NCI-H146 treated with DMSO at 0.1 percent for 48 hours (cell line): ENCODE measurements around the gene GPR179.

Experiments
- DNase-seq: peaks from one replicate; lab custom pipeline; 2025; ENCODE audit not compliant: unreplicated experiment; lab: John Stamatoyannopoulos, UW

GPR179 gene

GRCh38 chr17:38343608-38344419 lies at the start of gene GPR179:
GPR179 (minus strand) TSS chr17:38343956; CDS start chr17:38343789, 167 bp downstream.
- no peak for DNase-seq

GRCh38 chr17:38379448-38379847 lies 35.7 kb upstream of the GPR179 start:
- no peak for DNase-seq

GRCh38 chr17:38369124-38369886 lies 25.5 kb upstream of the GPR179 start:
- DNase-seq, result no peak

DNA sequence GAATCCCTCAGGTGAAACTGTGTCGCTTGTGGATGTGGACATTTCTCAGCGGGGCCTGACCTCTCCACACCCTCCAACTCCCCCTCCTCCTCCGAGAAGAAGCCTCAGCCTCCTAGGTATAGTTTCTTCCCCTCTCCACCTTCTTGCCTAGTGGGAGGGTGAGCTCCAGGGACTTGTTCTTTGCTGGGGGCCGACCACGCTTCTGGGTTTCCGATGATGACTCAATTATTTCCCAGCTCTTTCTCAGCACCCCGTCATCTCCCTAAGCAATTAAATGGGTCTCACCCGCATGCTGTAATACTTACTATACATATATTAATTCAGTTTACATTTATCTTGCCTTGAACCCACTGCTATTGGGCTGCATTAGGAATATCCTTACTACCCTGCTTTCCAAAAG lies 21.0 kb upstream of the GPR179 start:
- DNase-seq, result no peak

DNA sequence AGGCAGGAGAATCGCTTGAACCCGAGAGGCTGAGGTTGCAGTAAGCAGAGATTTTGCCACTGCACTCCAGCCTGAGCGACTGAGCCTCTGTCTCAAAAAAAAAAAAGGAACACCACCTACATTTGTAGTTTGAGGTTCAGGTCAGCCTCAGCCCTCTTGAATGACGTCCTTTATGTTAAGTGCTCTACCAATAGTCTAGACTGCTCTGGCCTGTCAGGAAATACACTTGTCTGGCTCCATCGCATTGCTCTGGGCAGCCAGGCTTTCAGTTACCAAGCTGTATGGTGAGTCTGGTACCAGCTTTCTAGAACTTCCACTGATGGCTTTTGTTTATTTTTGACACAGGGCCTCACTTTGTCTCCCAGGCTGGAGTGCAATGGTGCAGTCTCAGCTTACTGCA lies 19.3 kb upstream of the GPR179 start:
- DNase-seq, result no peak

DNA sequence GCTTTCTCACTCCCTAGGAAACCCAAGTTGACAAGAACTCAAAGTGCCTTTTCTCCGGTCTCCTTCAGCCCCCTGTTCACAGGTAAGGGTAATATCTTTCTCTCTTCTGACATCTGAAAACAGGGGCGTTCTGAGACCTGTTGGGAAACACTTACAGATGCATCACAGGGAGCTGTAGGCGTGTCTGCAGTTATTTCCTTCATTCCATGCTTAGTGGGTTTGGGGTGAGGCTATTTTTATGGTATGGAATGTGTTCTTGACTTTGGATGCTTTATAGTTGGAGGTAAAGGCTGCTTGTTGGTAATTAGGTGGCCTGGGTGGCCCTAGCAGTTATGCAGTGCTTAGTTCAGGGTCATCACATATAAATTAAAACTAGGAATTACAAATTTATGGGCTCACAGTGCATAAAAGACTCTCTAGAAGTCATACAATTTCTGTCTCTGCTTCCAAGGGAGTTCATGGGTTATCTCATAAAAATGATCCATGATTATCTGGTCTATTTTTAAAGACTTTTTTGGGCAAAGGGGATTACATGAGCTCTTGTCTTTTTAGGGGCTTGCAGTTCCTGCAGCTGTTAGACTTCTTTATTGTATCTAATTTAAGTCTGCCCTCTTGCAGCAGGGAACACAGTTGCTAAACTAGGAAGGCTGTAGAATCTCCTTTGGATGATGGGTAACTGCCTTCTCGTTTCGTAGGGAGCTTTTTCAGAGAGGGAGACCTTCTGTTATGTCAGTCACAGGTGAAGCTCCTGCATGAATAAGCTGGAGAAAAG lies 18.1 kb upstream of the GPR179 start:
- DNase-seq, result no peak

DNA sequence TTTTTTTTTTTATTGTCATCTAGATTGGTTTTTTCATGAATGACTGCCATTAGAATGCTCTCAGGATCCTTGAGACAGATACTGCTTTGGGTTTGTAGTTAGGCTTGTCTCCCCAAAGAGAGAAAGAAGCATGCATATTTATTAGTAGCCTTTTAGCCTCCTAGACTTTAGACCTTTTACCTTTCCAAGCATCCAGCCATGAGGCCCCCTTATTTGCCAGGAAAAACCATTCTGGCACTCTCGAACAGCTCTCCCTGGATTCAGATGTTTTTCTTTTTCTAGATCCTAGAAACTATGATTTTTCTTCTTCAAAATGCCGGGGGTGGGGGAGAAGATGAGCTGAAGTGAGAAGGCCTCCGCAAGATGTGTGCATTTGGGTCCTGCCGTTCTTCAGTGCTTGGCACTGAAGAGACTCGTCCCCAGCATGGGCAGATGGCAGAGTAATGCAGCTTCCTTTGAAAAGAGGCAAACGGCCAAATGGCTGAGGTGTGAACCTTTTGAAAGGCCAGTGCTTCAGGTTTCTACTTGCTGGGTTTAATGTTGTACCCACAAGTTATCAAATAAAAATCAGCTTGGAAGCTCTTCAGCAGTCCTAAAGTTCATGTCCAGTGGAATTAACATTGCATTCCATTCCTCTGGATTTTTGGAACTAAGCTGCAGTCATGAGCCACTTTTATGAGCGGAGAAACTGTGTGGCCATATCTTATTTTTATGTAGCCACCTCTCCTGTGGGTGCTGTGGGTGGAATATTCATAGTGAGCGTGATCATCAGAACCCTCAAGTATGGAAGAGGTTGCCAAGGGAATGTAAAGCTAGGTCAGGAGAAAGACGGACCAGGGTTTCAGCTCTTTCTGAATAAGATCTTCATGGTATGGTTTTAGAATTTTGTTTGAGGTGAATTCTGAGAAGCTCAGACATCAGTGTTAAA lies 15.1 kb upstream of the GPR179 start:
- no peak for DNase-seq

- DNase-seq, result no peak
Observed at GRCh38 chr17:38357486-38358123, 13.8 kb upstream of the GPR179 start.

- DNase-seq, result peak; percentile 11
Observed at GRCh38 chr17:38355251-38355650, 11.5 kb upstream of the GPR179 start.

- DNase-seq, result no peak
Observed at GRCh38 chr17:38354466-38354865, 10.7 kb upstream of the GPR179 start.

DNA sequence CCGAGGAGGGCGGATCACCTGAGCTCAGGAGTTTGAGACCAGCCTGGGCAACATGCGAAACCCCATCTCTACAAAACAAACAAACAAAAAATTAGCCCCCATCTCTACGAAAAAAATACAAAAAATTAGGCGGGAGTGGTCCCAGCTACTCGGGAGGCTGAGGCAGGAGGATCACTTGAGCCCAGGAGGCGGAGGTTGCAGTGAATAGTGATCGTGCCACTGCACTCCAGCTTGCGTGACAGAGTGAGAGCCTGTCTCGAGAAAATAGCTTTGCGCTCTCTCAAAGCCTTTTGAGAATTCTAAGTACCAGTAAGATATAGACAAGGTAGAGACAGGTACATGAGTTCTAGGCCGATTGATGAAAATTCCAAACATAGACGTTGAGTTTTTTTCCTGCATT lies 9.9 kb upstream of the GPR179 start:
- no peak for DNase-seq

DNA sequence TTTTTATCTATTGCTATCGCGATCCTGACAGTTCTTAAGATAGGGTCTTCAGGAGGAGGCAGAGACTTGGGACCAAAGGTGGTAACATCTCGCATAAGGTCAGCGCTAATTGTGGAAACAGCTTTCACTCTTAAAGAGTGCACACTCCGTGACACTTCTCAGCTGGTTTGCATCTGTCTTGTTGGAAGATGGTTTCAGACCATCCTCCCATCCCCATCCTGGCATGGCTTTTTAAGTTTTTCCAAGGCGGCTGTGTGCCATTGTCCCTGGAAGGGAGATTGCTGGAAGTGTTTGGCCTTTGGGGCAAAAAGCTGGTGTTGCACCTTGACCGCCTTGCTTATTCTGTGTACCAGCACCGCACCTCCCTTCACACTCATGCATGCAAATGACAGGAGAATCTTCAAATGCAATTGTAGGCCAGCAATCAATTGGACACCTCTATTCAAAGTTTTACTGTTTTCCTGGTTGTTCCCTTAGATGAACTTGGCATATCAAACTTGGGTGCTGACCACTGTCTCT lies 9.4 kb upstream of the GPR179 start:
- DNase-seq, result no peak

DNA sequence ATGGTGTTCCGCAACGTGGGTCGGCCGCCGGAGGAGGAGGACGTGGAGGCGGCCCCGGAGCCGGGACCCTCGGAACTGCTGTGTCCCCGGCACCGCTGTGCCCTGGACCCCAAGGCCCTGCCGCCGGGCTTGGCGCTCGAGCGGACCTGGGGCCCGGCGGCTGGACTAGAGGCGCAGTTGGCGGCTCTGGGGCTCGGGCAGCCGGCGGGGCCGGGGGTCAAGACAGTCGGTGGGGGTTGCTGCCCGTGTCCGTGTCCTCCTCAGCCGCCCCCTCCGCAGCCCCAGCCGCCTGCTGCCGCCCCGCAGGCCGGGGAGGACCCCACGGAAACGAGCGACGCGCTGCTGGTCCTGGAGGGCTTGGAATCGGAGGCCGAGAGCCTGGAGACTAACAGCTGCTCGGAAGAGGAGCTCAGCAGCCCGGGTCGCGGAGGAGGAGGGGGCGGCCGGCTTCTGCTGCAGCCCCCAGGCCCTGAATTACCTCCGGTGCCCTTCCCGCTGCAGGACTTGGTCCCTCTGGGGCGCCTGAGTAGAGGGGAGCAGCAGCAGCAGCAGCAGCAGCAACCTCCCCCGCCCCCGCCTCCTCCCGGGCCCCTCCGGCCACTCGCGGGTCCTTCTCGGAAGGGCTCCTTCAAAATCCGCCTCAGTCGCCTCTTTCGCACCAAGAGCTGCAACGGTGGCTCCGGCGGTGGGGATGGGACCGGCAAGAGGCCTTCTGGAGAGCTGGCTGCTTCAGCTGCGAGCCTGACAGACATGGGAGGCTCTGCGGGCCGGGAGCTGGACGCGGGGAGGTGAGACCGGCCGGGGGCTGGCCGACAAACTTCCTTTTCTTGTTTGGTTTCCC lies 8.7 kb upstream of the GPR179 start:
- DNase-seq, result no peak

- DNase-seq, result peak; percentile 87
Observed at GRCh38 chr17:38351412-38352222, 7.9 kb upstream of the GPR179 start, which contains the start of gene SOCS7. SOCS7 (plus strand) TSS chr17:38351844; CDS start chr17:38352053, 209 bp downstream.

- no peak for DNase-seq
Observed at GRCh38 chr17:38350035-38350434, 6.3 kb upstream of the GPR179 start.

DNA sequence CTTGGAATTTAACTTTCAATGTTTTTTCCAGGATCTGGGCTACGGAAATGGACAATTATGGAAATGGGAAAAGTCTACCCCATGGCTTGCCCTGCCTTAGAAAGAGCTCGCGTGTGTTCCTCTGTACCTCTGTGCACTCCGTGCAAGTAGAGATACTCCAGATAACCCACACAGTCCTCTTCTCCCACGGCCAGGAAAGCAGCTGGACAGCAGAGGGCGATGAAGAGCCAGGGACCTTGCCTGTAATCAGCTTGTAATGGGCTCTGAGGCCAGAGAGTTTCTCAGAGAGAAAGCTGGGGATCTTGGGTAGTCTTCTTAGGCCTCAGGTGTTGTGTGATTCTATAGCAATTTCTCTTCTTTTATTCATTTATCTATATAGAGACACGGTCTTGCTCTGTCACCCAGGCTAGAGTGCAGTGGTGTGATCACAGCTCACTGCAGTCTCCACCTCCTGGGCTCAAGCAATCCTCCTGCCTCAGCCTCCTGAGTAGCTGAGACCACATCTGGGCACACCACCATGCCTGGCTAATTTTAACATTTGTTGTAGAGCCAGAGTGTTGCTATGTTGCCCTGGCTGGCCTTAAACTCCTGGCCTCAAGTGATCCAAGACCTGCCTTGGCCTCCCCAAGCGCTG lies 5.5 kb upstream of the GPR179 start:
- DNase-seq, result peak; percentile 81

- no peak for DNase-seq
Observed at GRCh38 chr17:38345743-38346142, 2.0 kb upstream of the GPR179 start.

DNA sequence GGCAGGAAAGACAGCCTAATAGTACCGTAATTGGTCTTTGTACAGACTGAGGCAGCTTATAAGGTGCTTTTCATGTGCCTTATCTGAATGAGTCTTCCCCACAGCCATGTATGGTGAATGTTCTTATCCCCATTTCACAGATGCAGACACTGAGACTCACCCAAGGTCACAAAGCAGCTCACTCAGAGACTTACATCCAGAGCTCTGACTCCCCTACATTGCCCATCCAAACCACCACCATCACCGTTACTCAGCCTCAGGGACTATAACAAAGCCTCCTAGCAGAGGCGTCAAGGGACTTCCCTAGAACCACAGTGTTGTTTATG lies 627 bp upstream of the GPR179 start:
- no peak for DNase-seq
